NCI-H2107 treated with DMSO at 0.1 percent for 48 hours (cell line): ENCODE results near the gene LMBRD2.
"Not testable (repeated sequence)": the region's sequence is repeated elsewhere in the genome, so short reads cannot be mapped to it uniquely, and the experiment has no call there.

Experiments
- DNase-seq: peaks from one replicate; lab custom pipeline; 2025; ENCODE audit not compliant: unreplicated experiment; lab: John Stamatoyannopoulos, UW

The LMBRD2 gene

DNA sequence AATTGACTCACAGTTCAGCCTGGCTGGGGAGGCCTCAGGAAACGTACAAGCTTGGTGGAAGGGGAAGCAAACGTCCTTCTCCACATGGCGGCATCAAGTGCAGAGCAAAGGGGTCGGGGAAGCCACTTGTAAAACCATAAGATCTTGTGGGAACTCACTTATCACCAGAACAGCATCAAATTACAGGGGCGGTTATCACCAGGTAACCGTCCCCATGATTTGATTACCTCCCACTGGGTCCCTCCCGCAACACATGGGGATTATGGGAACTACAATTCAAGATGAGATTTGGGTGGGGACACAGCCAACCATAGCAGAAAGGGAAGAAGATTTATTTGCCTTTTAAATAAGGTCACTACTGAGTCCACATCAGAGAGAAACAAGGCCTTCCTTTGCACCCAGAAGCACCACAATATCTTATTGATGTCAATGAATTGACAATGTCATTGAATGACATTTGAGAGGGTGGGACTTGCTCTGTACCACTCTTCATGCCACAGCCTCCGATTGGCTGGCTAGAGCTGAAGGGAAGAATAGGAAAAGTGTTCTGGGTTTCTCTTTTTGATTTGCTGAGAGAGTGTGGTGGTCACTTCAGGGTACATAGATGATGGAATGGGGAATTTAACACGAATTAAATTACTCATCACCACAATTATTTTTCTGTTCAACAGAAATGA lies 11.3 kb upstream of the LMBRD2 start:
- DNase-seq: no peak

DNA sequence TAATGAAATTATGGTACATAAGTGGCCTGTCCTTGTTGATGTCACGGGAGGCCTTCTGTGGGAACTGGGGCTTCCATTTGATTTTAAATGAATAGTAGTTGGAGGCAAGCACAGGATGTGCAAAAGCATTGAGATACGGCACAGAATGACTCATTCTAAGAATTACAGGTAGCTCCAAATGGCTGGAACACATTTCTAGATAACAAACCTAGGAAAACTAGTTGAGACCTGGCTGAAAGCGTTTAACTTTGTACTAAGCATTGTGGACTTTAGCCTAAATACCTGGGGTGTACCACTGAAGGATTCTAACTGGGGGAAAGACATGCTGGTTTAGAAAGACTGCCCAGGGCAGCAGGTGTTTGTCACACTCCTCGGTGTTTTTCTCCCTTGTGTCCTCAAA lies 9.7 kb upstream of the LMBRD2 start:
- DNase-seq: no peak

DNA sequence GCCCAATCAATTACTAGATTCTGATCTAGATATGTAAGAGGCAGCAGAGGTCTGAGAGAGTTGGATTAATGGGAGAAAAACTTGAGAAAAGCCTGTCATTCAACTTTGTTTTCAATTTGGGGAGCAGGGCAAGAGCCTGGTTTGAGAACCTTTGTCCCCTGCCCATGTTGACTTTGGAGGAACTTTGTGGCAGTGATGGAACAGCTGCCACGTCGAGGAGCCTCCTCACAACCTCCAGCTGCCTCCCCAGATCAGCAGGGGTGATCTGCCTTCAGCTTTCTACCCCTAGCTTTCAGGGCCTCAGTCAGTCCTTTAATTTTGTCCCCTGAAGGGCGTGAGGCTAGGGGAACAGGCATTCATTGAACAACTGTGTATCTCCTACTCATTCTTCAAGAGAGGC lies 8.9 kb upstream of the LMBRD2 start:
- DNase-seq: no peak

DNA sequence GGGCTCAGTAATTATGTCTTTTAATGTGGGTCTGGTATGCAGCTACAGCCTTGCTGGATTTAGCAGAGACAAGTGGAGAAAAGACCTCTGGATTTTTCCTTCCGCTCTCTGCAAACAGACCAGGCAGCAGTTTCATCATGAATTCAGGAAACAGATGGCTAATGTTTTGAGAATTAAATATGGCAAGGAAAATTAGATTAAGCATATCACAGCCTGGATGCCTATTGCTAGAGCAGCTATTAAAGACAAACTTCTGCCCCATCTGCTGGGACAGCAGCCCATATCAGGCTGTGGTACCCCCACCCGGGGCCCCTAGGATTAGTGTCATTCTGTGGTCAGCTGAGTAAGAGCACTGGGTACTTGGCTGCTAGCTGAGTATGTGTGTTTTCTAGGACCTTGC lies 6.5 kb upstream of the LMBRD2 start:
- DNase-seq: no peak

DNA sequence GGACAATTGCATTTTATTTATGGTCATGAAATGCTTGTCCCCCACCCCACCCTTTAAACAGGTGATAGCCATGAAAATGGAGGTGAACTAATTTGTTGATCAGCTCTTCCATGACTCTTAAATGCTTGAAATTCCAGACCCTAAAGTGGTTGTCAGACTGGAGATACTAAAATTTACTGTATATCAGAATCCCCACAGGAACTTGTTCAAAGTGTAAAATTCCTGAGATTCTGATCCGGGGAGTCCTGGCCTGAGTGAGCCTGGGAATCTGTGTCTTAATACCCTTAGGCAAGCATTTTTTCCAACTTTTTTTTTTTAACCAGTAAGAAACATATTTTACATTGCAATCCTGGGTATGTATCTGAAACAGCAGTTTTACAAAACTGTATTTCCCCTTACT lies 4.9 kb upstream of the LMBRD2 start:
- DNase-seq: no peak

DNA sequence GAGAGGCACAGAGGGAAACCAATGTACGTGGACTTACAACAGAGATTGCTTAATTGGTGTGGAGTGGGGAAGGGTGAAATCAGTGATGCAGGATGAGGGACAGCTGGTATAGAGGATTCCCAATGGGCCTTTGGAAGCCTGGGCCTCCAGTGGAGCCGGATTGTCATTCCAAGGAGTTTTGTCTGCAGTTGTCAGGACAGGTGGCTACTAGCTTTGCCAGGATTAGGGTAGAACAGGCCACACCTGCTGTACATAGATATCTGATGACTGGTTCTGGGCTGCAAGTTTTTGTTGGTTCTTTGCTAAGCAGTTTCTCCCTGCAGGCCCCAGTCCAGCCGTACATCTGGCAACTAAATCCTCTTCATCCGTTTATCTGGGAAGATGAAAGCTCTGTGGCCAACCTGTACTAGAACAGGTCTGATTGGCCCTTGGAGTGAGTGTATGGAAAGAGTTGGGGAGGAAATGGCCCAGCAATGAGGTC lies 4.5 kb upstream of the LMBRD2 start:
- DNase-seq: no peak

DNA sequence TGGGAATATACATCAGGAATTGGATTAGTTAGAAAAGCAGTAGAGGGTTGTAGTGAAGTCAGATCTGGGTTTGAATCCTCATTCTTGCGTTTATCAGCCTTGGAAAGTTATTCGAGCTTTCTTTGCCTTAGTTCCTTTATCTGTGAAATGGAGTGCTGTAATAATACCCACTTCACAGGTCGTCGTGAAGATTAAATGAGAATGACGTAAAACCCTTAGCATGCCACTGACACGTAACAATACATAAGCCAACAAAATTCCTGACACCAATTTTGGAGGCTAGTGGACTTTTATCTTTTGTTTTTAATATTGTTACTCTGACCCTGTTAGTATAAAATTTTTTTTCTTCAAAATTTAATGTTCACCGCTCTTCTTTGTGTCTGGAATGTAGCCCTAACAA lies 3.6 kb upstream of the LMBRD2 start:
- no peak for DNase-seq

DNA sequence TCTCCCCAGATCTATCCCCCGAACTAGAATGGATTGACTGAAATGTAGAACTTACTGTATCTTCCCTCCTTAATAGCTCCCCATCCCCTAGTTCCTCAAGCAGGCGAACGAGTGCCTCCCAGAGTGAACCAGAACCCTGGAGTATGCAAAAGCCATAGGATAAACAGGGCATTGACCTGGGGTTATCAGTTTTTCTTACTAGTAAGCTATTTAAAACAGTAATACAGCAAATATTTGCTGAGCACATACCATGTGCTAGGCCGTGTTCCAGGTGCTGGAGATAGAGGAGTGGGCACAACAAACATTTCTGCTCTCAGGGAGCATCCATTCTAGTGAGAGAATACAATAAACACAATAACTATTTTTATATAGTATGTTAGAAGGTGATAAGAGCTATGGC lies 2.0 kb upstream of the LMBRD2 start:
- DNase-seq: no peak

DNA sequence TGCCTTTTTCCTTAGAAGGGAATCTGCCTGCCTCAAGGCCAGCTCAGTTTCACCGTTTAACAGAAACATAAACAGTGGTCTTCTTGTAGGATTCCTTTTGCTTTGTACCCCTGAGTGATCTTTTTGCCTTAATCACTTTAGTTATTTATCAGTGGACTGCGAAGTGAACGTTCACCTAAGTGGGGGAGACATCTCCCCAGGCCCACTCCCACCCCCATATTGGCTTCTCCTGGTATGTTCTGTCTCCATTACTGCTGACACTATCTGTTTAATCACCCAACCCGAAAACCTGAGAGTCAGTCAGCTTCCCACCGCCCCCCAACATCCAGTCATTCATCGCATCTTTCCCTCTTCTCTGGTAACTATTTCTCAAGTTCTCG lies 1.6 kb upstream of the LMBRD2 start:
- DNase-seq: no peak

DNA sequence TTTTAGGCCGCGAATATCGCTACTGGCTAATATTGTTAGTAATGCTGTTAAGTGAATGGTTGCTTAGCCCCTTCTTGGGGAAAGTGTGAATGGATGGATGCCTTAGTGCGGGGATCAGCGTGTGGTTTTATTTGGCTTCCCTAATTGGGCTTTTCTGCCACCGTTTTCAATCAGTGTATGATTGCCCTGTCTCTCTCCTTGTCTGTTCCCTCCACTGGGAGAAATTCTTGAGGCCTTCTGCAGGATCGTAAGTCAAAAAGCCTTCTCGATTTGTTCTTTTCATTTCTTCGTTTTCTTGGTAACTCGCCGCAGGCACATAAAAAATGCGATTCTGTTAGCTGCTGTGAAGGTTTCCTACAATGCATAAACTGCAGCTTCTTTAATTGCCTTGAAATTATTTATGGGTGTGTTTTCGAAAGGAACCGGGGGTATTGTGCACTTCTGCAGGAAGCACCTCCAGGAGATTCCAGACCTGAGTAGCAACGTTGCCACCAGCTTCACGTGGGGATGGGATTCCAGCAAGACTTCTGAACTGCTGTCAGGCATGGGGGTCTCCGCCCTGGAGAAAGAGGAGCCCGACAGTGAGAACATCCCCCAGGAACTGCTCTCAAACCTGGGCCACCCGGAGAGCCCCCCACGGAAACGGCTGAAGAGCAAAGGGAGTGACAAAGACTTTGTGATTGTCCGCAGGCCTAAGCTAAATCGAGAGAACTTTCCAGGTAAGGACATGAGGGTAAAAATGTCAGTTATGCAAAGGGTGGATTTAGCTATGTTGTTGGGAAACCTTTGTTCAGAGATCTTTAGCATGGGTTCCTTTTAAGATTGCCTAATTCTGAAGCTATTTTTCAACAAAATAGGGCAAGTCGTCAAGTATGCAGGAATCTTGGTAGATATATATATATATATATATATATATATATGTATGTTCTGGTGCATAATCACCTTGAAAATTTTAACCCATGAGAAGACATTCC lies 924 bp upstream of the LMBRD2 start:
- peak; percentile 60 for DNase-seq

DNA sequence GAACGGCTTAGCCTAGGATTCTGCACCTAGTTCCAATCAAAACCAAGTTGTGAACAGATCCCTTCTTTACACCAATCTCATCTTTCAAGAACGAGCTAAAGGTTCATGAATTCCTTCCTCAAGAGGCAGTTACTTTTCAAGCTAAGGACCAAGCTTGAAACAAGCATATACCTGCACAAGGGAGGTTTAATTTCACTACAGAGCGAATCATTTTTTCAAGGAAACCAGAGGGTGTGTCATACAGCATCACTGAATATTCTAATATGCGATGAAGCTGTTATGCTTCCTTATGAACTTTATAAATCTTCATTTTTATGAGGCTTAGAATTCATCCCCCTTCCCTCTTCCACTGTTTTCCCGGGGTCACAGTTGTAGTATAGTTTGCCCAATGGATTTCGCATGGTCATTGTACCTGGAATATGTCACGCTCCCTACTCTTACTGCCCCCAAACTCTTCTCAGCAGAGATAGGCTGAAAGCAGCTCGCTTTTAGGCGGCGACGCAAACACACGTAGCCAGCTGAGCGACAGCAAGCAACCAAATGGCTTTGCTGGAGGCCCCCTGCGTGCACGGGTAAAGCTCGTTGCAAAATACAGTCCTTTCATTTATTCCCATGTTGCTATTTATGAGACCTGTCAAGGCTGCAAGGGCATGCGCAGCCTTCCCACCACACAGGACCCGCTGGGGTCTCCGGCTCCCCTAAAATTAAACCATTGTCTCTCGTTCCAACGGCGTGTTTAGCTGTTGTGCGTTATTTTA lies 832 bp downstream of the LMBRD2 start:
- DNase-seq: peak; percentile 56

DNA sequence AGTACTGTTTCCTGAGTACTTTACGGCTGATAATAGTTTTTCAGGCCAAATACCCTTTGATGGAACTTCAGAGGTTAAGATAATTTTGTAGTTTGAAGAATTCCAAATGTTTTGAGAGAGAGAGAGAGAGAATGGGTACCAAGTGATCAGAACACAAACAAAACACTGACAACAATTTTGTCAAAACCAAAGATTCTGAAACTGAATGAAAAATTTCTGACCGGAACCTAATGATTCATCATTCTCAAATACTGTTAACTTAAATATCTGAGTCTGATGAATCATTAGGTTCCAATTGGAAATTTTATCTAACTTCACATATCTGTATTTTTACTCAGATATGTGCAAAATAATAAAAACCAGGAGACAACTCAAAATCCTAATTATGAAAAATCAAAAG lies 4.0 kb downstream of the LMBRD2 start:
- no peak for DNase-seq

DNA sequence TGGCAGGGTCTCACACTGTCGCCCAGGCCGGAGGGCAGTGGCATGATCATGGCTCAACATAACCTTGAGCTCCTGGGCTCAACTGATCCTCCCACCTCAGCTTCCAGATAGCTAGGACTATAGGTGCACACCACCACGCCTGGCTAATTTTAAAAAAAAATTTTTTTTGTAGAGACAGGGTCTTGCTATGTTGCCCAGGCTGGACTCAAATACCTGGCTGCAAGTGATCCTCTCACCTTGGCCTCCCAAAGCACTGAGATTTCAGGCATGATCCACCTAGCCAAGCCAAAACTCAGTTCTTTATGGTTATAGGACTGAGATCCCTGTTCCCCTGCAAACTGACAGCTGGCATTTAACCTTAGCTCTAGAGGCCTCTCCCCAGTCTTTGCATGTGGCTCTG lies 5.3 kb downstream of the LMBRD2 start:
- DNase-seq: no peak

DNA sequence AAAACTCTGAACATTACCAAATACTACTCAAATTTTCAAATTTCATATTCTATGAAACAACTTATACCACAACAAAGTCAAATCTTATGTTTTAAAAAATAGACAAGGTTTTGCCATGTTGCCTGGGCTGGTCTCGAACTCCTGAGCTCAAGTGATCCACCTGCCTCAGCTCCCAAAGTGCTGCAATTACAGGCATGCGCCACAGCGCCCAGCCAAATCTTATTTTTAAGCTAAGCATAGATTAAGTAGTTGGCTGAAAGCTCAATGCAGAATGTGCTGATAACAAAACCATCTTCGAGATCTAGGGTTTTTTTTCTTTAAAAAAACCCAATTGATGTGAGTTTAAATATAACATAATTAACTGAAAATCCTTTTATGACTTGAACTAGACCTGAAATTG lies 6.4 kb downstream of the LMBRD2 start:
- DNase-seq: no peak

DNA sequence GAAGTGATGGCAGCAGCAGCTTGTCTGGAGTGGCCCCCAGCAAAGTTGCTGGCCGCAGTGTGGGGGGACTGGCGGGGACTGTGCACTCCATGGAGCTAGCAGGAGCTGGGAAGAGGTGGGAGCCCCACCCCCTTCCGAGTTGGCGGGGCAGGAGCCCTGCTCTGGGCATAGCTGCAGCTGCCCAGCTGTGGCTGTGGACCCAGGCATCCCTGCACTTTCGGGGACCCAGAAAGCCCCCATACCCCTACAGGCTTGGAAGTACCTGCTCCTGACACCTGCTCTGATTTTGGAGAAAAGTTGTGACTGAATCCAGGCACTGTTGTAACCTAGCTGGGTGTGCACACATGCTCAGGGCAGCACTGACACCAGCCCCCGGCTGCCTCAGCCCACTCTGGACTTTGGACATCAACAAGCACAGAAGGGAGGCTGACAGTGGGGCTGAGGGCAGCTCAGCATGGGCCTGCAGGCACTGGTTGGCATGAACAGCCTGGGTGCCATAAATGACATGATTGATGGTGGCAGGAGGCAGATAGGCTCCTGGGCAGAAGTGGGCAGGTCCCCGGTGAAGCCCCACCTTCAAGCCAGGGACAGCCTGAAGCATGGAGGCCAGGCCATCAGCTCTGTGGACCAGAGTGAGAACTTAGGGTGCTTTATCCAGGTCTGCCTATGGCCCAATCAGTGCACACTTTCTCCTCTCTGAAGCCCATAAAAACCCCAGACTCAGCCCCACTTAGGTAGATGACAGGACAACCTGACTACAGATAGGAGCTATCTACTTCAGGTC lies 12.6 kb downstream of the LMBRD2 start:
- DNase-seq: no peak

DNA sequence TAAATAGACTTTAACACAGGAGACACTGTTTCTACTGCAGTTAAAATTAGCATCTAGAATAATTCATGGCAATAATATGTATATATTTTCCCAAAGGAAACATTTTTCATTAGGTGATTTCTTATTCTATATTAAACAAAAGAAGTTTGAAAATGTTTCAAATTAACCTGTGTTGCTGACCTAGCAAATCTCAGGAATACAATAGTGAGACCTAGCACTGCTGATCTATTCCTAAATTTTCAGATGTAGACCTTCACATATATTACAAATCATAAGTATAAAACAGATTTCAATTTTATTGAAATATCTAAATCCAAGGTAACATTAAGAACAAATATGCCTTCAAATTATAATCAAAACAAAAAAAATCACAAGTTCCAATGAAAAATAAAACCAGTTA lies 15.1 kb downstream of the LMBRD2 start:
- no peak for DNase-seq

DNA sequence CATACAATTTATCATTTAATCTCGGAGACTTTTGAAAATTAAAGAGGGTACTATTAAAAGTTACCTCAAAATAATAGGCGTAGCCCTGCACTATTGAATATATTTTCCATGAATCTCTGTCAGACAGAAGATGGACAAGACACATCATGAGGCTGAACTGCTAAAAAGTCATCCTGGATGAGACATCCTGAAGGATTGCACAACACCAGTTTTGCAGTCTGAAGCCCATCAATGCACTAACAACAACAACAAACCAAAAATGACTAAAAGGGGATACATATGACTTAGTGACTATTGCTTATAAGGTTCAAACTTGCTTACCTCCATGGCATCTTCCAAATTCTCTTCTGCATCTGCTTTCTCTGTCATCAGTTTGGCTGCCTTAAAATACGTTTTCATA lies 15.7 kb downstream of the LMBRD2 start:
- no peak for DNase-seq

DNA sequence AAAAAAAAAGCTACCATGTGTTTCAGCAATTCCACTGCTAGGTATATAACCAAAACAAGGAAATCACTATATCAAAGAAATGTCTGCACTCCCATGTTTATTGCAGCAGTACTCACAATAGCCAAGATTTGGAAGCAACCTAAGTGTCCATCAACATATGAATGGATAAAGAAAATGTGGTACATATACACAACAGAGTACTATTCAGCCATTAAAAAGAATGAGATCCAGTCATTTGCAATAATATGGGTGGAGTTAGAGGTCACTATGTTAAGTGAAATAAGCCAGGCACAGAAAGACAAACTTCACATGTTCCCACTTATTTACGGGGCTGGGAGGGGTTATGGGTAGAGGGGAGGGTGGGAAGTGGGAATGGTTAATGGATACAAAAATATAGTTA lies 18.7 kb downstream of the LMBRD2 start:
- DNase-seq: not testable (repeated sequence)

DNA sequence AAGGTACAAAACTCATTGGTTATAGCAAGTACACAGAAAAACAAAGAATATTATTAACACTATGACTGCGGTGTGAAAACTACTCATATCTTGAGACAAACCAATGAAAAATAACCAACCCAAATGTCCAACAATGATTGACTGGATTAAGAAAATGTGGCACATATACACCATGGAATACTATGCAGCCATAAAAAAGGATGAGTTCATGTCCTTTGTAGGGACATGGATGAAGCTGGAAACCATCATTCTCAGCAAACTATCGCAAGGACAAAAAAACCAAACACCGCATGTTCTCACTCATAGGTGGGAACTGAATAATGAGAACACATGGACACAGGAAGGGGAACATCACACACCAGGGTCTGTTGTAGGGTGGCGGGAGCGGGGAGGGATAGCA lies 22.0 kb downstream of the LMBRD2 start:
- DNase-seq: not testable (repeated sequence)

DNA sequence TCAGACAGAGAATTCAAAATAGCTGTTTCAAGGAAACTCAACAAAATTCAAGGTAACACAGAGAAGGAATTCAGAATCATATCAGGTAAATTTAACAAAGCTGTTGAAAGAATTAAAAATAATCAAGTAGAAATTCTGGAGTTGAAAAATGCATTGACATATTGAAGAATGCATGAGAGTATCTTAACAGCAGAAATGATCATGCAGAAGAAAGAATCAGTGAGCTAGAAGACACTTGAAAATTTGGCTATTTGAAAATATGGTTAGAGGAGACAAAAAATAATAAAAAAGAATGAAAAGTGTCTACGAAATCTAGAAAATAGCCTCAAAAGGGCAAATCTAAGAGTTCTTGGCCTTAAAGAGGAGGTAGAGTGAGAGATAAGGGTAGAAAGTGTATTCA lies 22.9 kb downstream of the LMBRD2 start:
- DNase-seq: no peak

DNA sequence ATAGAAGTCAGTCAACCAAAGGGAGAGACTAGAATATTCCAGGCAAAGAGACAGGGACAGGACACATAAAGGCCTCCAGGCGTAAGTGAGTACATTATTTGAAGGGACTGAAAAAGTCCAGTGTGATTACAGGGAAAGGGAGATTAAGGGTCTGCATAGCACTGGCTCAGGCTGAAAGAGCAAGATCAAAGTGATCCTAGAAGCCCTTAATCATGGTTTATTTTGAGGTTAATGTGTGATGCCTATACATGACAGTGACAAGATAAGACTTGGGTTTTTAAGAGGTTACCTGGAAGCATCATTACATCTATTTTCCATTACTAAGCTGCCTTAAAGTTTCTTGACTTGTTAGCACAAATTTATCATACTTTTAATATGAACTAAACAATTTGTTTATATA lies 25.8 kb downstream of the LMBRD2 start:
- no peak for DNase-seq
